Measurements from ENCODE around the gene FTO. TPM values are rescaled to one million over a fixed set of nuclear protein-coding genes. Genes with fewer than 3 reads are reported as not detected.

The FTO gene
- total RNA-seq, 1 donor, result 45.2 TPM

GRCh38 chr16:53952215-53953208 lies 248.6 kb downstream of the FTO start:
- Histone ChIP-seq H3K27me3 (ENCODE audit: insufficient read depth, low read length) (no peaks in the 10 kb centered on the region), H3K4me3 (ENCODE audit: low read length) (no peak overlapping the region), H3K9me3 (ENCODE audit: low read depth, low read length) (no peaks in the 10 kb centered on the region), H3K4me1 (ENCODE audit: insufficient read depth, low read length) (peaks cover 11% of the 10 kb centered on the region)

GRCh38 chr16:53953336-53953735 lies 249.4 kb downstream of the FTO start:
- H3K4me3 ChIP-seq (ENCODE audit: low read length), result no peak overlapping the region
- peaks cover 11% of the 10 kb centered on the region for H3K4me1 ChIP-seq (ENCODE audit: insufficient read depth, low read length)
- H3K27me3 ChIP-seq (ENCODE audit: insufficient read depth, low read length), result no peaks in the 10 kb centered on the region
- H3K9me3 ChIP-seq (ENCODE audit: low read depth, low read length), result no peaks in the 10 kb centered on the region

GRCh38 chr16:53955221-53955875 lies 251.4 kb downstream of the FTO start:
- Histone ChIP-seq H3K4me1 (ENCODE audit: insufficient read depth, low read length) (peaks cover 11% of the 10 kb centered on the region), H3K4me3 (ENCODE audit: low read length) (no peak overlapping the region), H3K27me3 (ENCODE audit: insufficient read depth, low read length) (no peaks in the 10 kb centered on the region), H3K9me3 (ENCODE audit: low read depth, low read length) (no peaks in the 10 kb centered on the region)

- H3K4me3 ChIP-seq (ENCODE audit: low read length), result no peak overlapping the region
- H3K27me3 ChIP-seq (ENCODE audit: insufficient read depth, low read length), result no peaks in the 10 kb centered on the region
- no peaks in the 10 kb centered on the region for H3K9me3 ChIP-seq (ENCODE audit: low read depth, low read length)
- H3K4me1 ChIP-seq (ENCODE audit: insufficient read depth, low read length), result no peaks in the 10 kb centered on the region
These were observed 254.5 kb downstream of the FTO start for GRCh38 chr16:53958341-53958880.

GRCh38 chr16:53960050-53960812 lies 256.3 kb downstream of the FTO start:
- Histone ChIP-seq H3K27me3 (ENCODE audit: insufficient read depth, low read length) (no peaks in the 10 kb centered on the region), H3K9me3 (ENCODE audit: low read depth, low read length) (no peaks in the 10 kb centered on the region), H3K4me1 (ENCODE audit: insufficient read depth, low read length) (no peaks in the 10 kb centered on the region), H3K4me3 (ENCODE audit: low read length) (no peak overlapping the region)

- no peak overlapping the region for H3K4me3 ChIP-seq (ENCODE audit: low read length)
- H3K4me1 ChIP-seq (ENCODE audit: insufficient read depth, low read length), result no peaks in the 10 kb centered on the region
- H3K27me3 ChIP-seq (ENCODE audit: insufficient read depth, low read length), result no peaks in the 10 kb centered on the region
- no peaks in the 10 kb centered on the region for H3K9me3 ChIP-seq (ENCODE audit: low read depth, low read length)
These were observed 257.1 kb downstream of the FTO start for GRCh38 chr16:53960954-53961616.

GRCh38 chr16:53962041-53962440 lies 258.1 kb downstream of the FTO start:
- H3K27me3 ChIP-seq (ENCODE audit: insufficient read depth, low read length), result no peaks in the 10 kb centered on the region
- H3K4me3 ChIP-seq (ENCODE audit: low read length), result no peak overlapping the region

GRCh38 chr16:53964145-53964790 lies 260.3 kb downstream of the FTO start:
- H3K27me3 ChIP-seq (ENCODE audit: insufficient read depth, low read length), result no peaks in the 10 kb centered on the region
- no peak overlapping the region for H3K4me3 ChIP-seq (ENCODE audit: low read length)
- no peaks in the 10 kb centered on the region for H3K4me1 ChIP-seq (ENCODE audit: insufficient read depth, low read length)
- no peaks in the 10 kb centered on the region for H3K9me3 ChIP-seq (ENCODE audit: low read depth, low read length)

More at GRCh38 chr16:53962041-53962440, 258.1 kb downstream of the FTO start:
- H3K4me1 ChIP-seq (ENCODE audit: insufficient read depth, low read length), result no peaks in the 10 kb centered on the region
- no peaks in the 10 kb centered on the region for H3K9me3 ChIP-seq (ENCODE audit: low read depth, low read length)

GRCh38 chr16:53966821-53967571 lies 263.0 kb downstream of the FTO start:
- Histone ChIP-seq H3K27me3 (ENCODE audit: insufficient read depth, low read length) (no peaks in the 10 kb centered on the region), H3K9me3 (ENCODE audit: low read depth, low read length) (no peaks in the 10 kb centered on the region), H3K4me3 (ENCODE audit: low read length) (no peak overlapping the region), H3K4me1 (ENCODE audit: insufficient read depth, low read length) (no peaks in the 10 kb centered on the region)

- Histone ChIP-seq H3K27me3 (ENCODE audit: insufficient read depth, low read length) (no peaks in the 10 kb centered on the region), H3K4me1 (ENCODE audit: insufficient read depth, low read length) (no peaks in the 10 kb centered on the region)
These were observed 263.6 kb downstream of the FTO start for GRCh38 chr16:53967572-53967971.

GRCh38 chr16:53968454-53968853 lies 264.5 kb downstream of the FTO start:
- H3K4me1 ChIP-seq (ENCODE audit: insufficient read depth, low read length), result no peaks in the 10 kb centered on the region

More at GRCh38 chr16:53967572-53967971, 263.6 kb downstream of the FTO start:
- Histone ChIP-seq H3K4me3 (ENCODE audit: low read length) (no peak overlapping the region), H3K9me3 (ENCODE audit: low read depth, low read length) (no peaks in the 10 kb centered on the region)

GRCh38 chr16:53968896-53969295 lies 264.9 kb downstream of the FTO start:
- no peaks in the 10 kb centered on the region for H3K4me1 ChIP-seq (ENCODE audit: insufficient read depth, low read length)
- no peaks in the 10 kb centered on the region for H3K27me3 ChIP-seq (ENCODE audit: insufficient read depth, low read length)
- H3K9me3 ChIP-seq (ENCODE audit: low read depth, low read length), result no peaks in the 10 kb centered on the region
- no peak overlapping the region for H3K4me3 ChIP-seq (ENCODE audit: low read length)

More at GRCh38 chr16:53968454-53968853, 264.5 kb downstream of the FTO start:
- Histone ChIP-seq H3K9me3 (ENCODE audit: low read depth, low read length) (no peaks in the 10 kb centered on the region), H3K27me3 (ENCODE audit: insufficient read depth, low read length) (no peaks in the 10 kb centered on the region), H3K4me3 (ENCODE audit: low read length) (no peak overlapping the region)

GRCh38 chr16:53971616-53972015 lies 267.7 kb downstream of the FTO start:
- Histone ChIP-seq H3K4me1 (ENCODE audit: insufficient read depth, low read length) (no peaks in the 10 kb centered on the region), H3K4me3 (ENCODE audit: low read length) (no peak overlapping the region), H3K9me3 (ENCODE audit: low read depth, low read length) (no peaks in the 10 kb centered on the region), H3K27me3 (ENCODE audit: insufficient read depth, low read length) (no peaks in the 10 kb centered on the region)
